Fibroblast of mammary gland (primary cell): ENCODE data around the gene GLYATL1B.
A peak's percentile ranks its signal among the peaks of the same experiment; 100 is the strongest.
"Not testable (repeated sequence)": the region's sequence is repeated elsewhere in the genome, so short reads cannot be mapped to it uniquely, and the experiment has no call there.

Experiments
- DNase-seq: peaks from one replicate; pipeline ENCODE4 v3.0.0-alpha.2; 2010; ENCODE audit warnings: low read depth
- H3K4me3 ChIP-seq: 2 replicates; pipeline ENCODE4 v1.5.1; 2011; ENCODE audit warnings: low read depth, mild to moderate bottlenecking, low read length, moderate library complexity; ENCODE audit not compliant: control insufficient read depth
- CTCF ChIP-seq: conservative IDR thresholded peaks from 2 replicates; pipeline ENCODE4 v1.5.1; 2011; ENCODE audit warnings: low read depth, low read length, inconsistent platforms; ENCODE audit not compliant: control insufficient read depth, insufficient read depth

Gene GLYATL1B

GRCh38 chr11:59112494-59112893 is 26.4 kb downstream of the GLYATL1B start:
- peak; percentile 8 for DNase-seq
- no peak for TF ChIP-seq CTCF
- no peak overlapping the region for H3K4me3 ChIP-seq

- no peak for TF ChIP-seq CTCF
- H3K4me3 ChIP-seq: no peak overlapping the region
- no peak for DNase-seq
Measured at GRCh38 chr11:59114344-59114743, 28.2 kb downstream of the GLYATL1B start.

GRCh38 chr11:59115553-59115952 is 29.4 kb downstream of the GLYATL1B start:
- no peak for DNase-seq

GRCh38 chr11:59117774-59118173 is 31.7 kb downstream of the GLYATL1B start:
- no peak for TF ChIP-seq CTCF
- no peak for DNase-seq
- no peak overlapping the region for H3K4me3 ChIP-seq

More at GRCh38 chr11:59115553-59115952, 29.4 kb downstream of the GLYATL1B start:
- no peak for TF ChIP-seq CTCF
- H3K4me3 ChIP-seq: no peak overlapping the region

- DNase-seq: no peak
- no peak for TF ChIP-seq CTCF
- H3K4me3 ChIP-seq: no peak overlapping the region
Measured at GRCh38 chr11:59119826-59120225, 33.7 kb downstream of the GLYATL1B start.

GRCh38 chr11:59135648-59136461 is 49.7 kb downstream of the GLYATL1B start:
- H3K4me3 ChIP-seq: no peak overlapping the region
- peak; percentile 98 for TF ChIP-seq CTCF
- DNase-seq: peak; percentile 69

- H3K4me3 ChIP-seq, DNase-seq: not testable (repeated sequence)
Measured at GRCh38 chr11:59136551-59136950, 50.4 kb downstream of the GLYATL1B start.
